KMS-11 (cell line): ENCODE results near the gene JPH4.

Experiments
- H2AFZ ChIP-seq: fragments of 200-600 bp; sonication (generic); 2 replicates; pipeline ENCODE4 v1.6.1; 2016; ENCODE audit warnings: antibody characterized with exemption, mixed run types, low read depth
- H3K27ac ChIP-seq: fragments of 200-600 bp; sonication (generic); 2 replicates; pipeline ENCODE4 v1.6.1; 2016; ENCODE audit warnings: mild to moderate bottlenecking, mixed run types
- H3K27me3 ChIP-seq: fragments of 200-600 bp; sonication (generic); 2 replicates; pipeline ENCODE4 v1.6.1; 2017; ENCODE audit warnings: mild to moderate bottlenecking, low read depth, mixed run types, moderate library complexity; ENCODE audit not compliant: insufficient read depth
- H3K36me3 ChIP-seq: fragments of 200-600 bp; sonication (generic); 2 replicates; pipeline ENCODE4 v1.6.1; 2017; ENCODE audit warnings: mild to moderate bottlenecking, mixed run types; ENCODE audit not compliant: insufficient read depth
- H3K4me1 ChIP-seq: fragments of 200-600 bp; sonication (generic); 2 replicates; pipeline ENCODE4 v1.6.1; 2016; ENCODE audit warnings: mild to moderate bottlenecking, low read depth, mixed run types; ENCODE audit not compliant: poor library complexity, severe bottlenecking
- H3K4me2 ChIP-seq: fragments of 200-600 bp; sonication (generic); 2 replicates; pipeline ENCODE4 v1.7.0; 2016; ENCODE audit warnings: mild to moderate bottlenecking, mixed run types
- H3K4me3 ChIP-seq: fragments of 200-600 bp; sonication (generic); IDR thresholded peaks from 2 replicates; pipeline ENCODE4 v1.6.1; 2017; ENCODE audit warnings: low read depth, low read length, mixed read lengths; ENCODE audit not compliant: insufficient read depth
- H3K79me2 ChIP-seq: fragments of 200-600 bp; sonication (generic); 2 replicates; pipeline ENCODE4 v1.6.1; 2016; ENCODE audit warnings: low read depth, mixed run types; ENCODE audit not compliant: insufficient read depth
- H3K9ac ChIP-seq: fragments of 200-600 bp; sonication (generic); 2 replicates; pipeline ENCODE4 v1.6.1; 2016; ENCODE audit warnings: mild to moderate bottlenecking, mixed run types
- H4K20me1 ChIP-seq: fragments of 200-600 bp; sonication (generic); 2 replicates; pipeline ENCODE4 v1.6.1; 2016; ENCODE audit warnings: mild to moderate bottlenecking, mixed run types; ENCODE audit not compliant: insufficient read depth
- CTCF ChIP-seq: fragments of 200-600 bp; sonication (generic); conservative IDR thresholded peaks from 2 replicates; pipeline ENCODE4 v1.6.1; 2017; ENCODE audit warnings: low read depth, mild to moderate bottlenecking, antibody characterized with exemption, low read length, moderate library complexity, mixed read lengths

The JPH4 gene

DNA sequence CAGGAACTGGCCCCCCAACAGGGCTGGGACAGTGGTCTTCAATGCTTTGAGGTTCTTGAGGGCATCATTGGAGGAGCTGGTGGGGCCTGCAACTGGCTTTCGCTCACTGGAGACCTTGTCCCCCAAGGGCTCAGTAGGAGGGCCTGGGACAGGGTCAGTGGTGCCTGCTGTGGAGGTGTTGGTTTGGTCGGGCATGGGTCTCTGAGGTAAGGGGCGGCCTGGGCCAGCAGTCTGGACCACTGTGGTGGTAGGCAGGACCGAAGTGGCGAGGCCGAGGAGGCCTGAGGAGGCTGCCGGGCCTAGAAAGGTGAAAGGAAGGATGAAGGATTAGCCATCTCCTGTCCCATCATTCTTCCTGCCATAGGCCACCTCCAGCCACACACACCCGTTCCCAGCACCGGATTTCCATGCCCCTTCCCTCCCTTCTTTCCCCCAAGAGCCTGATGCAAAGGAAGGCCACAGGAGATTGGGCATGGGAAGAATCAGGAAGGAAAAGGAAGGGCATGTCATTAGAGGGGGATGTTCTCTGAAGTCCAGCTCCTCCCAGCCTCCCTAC is 55.9 kb downstream of the JPH4 start:
- H2AFZ ChIP-seq = no peak overlapping the region
- H3K36me3 ChIP-seq = no peaks in the 10 kb centered on the region
- TF ChIP-seq CTCF = no peak
- H3K4me1 ChIP-seq = no peaks in the 10 kb centered on the region
- no peaks in the 10 kb centered on the region for H3K79me2 ChIP-seq
- no peak overlapping the region for H3K27ac ChIP-seq
- H3K27me3 ChIP-seq = no peaks in the 10 kb centered on the region
- H4K20me1 ChIP-seq = no peaks in the 10 kb centered on the region
- no peak overlapping the region for H3K9ac ChIP-seq
- H3K4me2 ChIP-seq = no peak overlapping the region
- H3K4me3 ChIP-seq = no peak overlapping the region

GRCh38 chr14:23521785-23522640 is 56.6 kb downstream of the JPH4 start:
- Histone ChIP-seq H3K79me2 (no peaks in the 10 kb centered on the region), H3K9ac (no peak overlapping the region), H3K4me1 (no peaks in the 10 kb centered on the region), H3K4me3 (no peak overlapping the region), H3K27ac (no peak overlapping the region), H3K36me3 (no peaks in the 10 kb centered on the region), H3K4me2 (no peak overlapping the region), H2AFZ (no peak overlapping the region), H4K20me1 (no peaks in the 10 kb centered on the region), H3K27me3 (no peaks in the 10 kb centered on the region)
- no peak for TF ChIP-seq CTCF

GRCh38 chr14:23520899-23521533 is 57.6 kb downstream of the JPH4 start:
- no peak overlapping the region for H3K27ac ChIP-seq
- no peaks in the 10 kb centered on the region for H3K4me1 ChIP-seq
- no peaks in the 10 kb centered on the region for H3K79me2 ChIP-seq
- no peak for TF ChIP-seq CTCF
- H3K27me3 ChIP-seq = no peaks in the 10 kb centered on the region
- no peak overlapping the region for H2AFZ ChIP-seq
- H3K4me2 ChIP-seq = no peak overlapping the region
- no peaks in the 10 kb centered on the region for H4K20me1 ChIP-seq
- no peak overlapping the region for H3K4me3 ChIP-seq
- no peaks in the 10 kb centered on the region for H3K36me3 ChIP-seq
- no peak overlapping the region for H3K9ac ChIP-seq

DNA sequence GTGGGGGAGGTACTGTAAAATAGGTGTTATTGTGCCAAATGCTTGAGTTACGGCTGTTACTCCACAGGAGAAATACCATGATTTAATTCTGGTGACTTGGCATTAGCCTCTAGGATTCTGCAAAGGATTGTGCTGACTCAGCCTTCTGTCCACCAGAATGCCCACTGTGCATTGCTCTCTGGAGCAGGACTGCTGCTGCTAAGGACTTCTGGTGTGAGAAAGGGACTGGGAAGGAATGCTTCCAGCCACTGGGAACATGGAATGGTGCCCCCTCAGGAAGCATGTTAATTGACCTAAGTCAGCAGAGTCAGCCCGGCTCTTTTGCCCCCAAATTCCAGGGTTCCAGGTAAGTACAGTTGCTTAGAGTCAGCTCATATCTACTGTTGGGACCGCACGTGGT is 59.9 kb downstream of the JPH4 start:
- H3K27ac ChIP-seq = no peak overlapping the region
- no peak for TF ChIP-seq CTCF
- H3K4me3 ChIP-seq = no peak overlapping the region
- no peaks in the 10 kb centered on the region for H4K20me1 ChIP-seq
- no peaks in the 10 kb centered on the region for H3K36me3 ChIP-seq
- H3K4me2 ChIP-seq = no peak overlapping the region
- no peak overlapping the region for H2AFZ ChIP-seq
- no peaks in the 10 kb centered on the region for H3K79me2 ChIP-seq
- H3K9ac ChIP-seq = no peak overlapping the region
- no peaks in the 10 kb centered on the region for H3K27me3 ChIP-seq
- H3K4me1 ChIP-seq = no peaks in the 10 kb centered on the region
